H54 (cell line): ENCODE measurements around the gene AKR7A3.
"Not testable (repeated sequence)": the region's sequence is repeated elsewhere in the genome, so short reads cannot be mapped to it uniquely, and the experiment has no call there.

Source experiments
- DNase-seq: peaks from one replicate; pipeline ENCODE4 v3.0.0; 2011; ENCODE audit warnings: low spot score, mixed read lengths; ENCODE audit not compliant: insufficient read length
- FAIRE-seq: peaks from 3 replicates; lab custom pipeline; 2011; peaks lifted over from hg19 to GRCh38; lab: Jason Lieb, UNC
- POLR2A ChIP-seq: IDR thresholded peaks from 2 replicates; pipeline ENCODE4 v1.6.1; 2011; ENCODE audit warnings: low read depth, mild to moderate bottlenecking, low read length

The AKR7A3 gene

DNA sequence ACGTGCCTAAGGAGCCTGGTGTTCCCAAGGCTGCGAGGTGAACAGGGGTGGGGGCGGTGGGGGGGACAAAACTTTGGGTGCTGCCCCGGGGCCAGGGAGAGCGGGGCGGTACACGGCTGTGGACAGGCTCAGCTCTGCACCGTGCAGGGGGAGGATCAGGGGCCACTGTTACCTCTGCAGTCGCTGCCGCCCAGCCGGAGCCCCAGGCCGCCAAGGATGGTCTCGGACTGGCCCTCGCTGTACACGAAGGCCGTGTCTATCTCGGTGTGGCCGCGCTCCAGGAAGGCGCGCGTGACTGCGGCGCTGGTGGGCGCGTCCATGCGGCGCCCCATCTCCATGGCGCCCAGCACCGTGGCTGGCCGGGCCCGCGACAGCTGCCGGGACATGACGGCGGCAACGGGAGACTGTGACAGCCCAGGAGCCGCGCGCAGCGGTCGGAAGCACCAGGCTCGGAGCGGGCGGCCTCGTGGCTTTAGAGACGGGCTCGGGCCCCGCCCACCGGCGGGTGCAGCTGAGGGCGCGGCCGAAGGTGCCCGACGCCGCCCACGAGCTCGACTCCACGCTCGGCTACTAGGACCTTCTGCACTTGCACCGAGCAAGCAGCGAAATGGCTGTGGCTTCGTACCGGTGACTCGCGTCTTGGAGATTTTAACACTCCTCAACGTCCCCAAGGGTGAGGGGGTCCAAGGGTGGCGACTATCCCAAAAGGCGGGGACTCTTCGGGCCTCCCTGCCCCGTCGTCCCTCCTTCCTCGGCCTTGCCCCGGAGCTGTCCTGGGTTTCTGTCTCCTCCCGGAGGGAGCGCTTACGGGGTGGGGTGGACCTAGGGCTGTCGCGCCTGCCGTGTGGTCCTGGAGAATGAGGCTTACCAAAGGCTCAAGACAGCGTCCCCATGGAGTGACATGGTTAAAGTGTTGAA is at the start of gene AKR7A3:
AKR7A3 (minus strand) TSS at position 447 of the 918 bp plus-strand sequence; CDS start at position 386, 61 bp downstream.
- DNase-seq, FAIRE-seq: not testable (repeated sequence)

DNA sequence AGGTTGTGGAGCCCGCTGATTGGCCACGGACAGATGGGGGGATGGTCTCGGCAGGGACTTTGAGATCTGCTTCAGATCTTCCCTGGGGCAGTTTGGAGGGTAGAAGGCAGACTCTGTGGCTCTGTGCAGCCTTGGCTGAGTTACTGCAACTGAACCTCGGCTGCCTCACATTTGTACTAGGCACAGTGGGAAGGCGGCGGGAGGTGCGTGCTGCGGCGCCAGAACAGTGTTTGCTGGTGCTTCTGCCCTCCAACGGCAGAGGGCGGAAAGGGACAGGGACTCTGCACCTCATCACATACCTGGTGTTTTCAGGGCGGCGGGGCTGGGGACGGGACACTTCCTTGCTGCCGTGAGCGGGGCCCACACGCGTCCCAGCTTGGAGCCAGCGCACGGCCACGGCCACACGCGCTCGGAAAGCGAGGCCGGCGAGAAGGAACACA is 49.8 kb upstream of the AKR7A3 start:
- FAIRE-seq (no peak), DNase-seq (no peak)
- no peak for TF ChIP-seq POLR2A

DNA sequence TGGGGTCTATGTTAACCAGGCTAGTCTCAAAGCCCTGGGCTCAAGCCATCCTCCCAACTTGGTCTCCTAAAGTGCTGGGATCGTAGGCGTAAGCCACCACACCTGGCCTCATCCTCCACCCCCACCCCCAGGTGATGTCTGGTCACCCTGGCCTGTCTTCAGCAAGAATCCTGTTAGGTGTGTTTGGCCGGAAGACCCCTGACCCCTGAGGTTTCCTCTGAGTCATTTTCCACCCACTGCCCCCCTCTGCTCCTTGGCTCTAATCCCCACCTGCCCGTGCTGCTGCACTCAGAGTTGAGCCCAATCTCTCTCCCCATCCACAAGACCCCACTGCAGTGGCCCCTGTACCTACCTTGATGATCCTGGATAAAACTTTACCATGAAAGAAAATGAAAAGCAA is 48.7 kb upstream of the AKR7A3 start:
- no peak for FAIRE-seq
- TF ChIP-seq POLR2A = no peak
- no peak for DNase-seq

GRCh38 chr1:19336543-19336942 is 48.0 kb upstream of the AKR7A3 start:
- no peak for TF ChIP-seq POLR2A
- peak; percentile 36 for DNase-seq
- no peak for FAIRE-seq

DNA sequence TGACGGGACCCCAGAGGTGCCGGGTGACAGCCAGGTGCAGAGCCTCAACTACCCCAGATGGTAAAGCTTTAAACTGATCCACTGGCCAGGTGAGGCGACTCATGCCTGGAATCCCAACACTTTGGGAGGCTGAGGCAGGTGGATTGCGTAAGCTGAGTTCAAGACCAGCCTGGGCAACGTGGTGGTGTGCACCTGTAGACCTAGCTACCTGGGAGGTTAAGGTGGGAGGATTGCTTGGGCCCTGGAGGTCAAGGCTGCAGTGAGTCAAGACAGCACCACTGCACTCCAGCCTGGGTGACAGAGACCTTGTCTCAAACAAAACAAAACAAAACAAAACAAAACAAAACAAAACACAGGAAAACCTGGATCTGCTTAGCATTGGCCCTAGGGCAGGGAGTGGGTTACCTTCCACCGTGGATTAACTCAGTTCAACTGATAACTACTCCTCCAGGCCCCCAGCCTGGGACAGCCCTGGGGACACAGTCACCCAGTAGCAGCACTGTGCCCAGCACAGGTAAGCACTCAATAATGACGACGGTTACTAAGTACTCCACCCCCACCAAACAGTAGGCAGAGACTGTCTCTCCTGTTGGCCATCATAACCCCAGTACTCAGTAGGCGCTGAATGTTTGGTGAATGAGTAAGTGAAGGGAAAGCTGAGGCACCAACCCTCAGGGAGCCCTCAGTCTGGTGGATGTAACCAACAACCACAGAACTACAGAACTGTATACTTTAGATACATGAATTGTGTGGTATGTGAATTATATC is 45.2 kb upstream of the AKR7A3 start:
- DNase-seq (no peak), FAIRE-seq (no peak)
- TF ChIP-seq POLR2A = no peak

- no peak for TF ChIP-seq POLR2A
- DNase-seq = no peak
- FAIRE-seq = no peak
Observed at GRCh38 chr1:19332832-19333231, 44.3 kb upstream of the AKR7A3 start.

GRCh38 chr1:19331262-19331878 is 42.8 kb upstream of the AKR7A3 start:
- no peak for TF ChIP-seq POLR2A
- FAIRE-seq (no peak), DNase-seq (no peak)

- no peak for FAIRE-seq
- no peak for DNase-seq
- TF ChIP-seq POLR2A = no peak
Observed at GRCh38 chr1:19330449-19331135, 42.0 kb upstream of the AKR7A3 start.

GRCh38 chr1:19329611-19330010 is 41.0 kb upstream of the AKR7A3 start:
- FAIRE-seq = no peak
- TF ChIP-seq POLR2A = no peak
- DNase-seq = no peak

DNA sequence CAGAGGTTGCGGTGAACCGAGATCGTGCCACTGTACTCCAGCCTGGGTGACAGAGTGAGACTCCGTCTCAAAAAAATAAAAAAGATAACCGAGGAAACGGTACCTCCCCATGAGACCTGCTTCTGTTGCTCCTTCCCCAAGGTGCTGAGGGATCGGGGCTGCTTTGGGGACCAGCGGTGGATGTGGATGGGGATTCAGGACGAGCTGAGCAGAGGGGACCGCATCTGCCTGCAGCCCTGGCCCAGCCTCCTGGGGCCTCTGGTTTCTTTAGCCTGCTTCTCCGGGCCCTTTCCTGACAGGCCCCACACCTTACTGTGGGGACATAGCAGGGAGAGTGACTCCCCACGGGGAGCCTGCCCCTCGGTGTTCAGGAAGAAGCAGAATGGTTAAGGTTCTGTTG is 40.6 kb upstream of the AKR7A3 start:
- FAIRE-seq (no peak), DNase-seq (no peak)
- TF ChIP-seq POLR2A = no peak

DNA sequence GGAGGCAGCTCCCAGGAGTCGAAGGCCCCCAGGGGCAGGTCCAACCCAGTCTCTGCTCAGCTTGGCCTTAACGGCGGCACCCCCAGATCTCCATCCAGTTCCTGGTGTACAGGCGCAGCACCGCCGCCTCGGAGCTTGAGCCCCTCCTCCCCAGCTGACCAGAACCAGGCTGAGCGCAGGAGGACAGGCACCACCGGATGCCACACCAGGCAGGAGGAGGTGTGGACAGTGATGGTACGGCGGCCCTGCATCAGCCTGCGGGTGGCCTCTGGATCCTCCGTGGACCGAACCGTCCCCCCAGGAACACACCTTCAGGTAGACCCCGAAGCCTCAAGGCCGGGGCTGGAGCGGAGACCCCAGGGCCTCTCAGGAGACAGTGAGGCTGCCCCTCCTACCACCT is 39.9 kb upstream of the AKR7A3 start:
- no peak for FAIRE-seq
- TF ChIP-seq POLR2A = no peak
- no peak for DNase-seq

- DNase-seq (no peak), FAIRE-seq (no peak)
- TF ChIP-seq POLR2A = no peak
Observed at GRCh38 chr1:19327736-19328135, 39.2 kb upstream of the AKR7A3 start.

DNA sequence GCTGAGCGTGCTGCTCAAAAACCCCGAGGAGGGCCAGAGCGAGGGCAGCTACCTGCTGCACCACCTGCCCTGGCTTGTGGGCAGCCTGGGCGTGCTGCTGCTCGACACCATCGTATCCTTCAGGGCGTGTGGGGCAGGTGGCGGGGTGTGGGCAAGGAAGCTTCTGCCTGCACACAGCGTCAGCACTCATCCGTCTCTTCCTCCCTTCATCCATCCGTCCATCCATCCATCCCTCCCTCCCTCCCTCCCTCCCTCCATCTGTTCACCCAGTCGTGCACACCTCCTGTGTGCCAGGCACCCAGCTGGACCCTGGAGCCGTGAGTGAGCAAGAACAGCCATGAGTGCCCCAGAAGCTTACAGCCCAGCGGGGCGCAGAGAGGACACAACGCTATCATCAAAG is 38.7 kb upstream of the AKR7A3 start:
- no peak for FAIRE-seq
- no peak for TF ChIP-seq POLR2A
- no peak for DNase-seq
